GM19240 (cell line): Measurements from ENCODE around the gene FHOD3.
"Not testable (repeated sequence)": the region's sequence is repeated elsewhere in the genome, so short reads cannot be mapped to it uniquely, and the experiment has no call there.

ENCODE experiments used
- DNase-seq: peaks from one replicate; pipeline ENCODE4 v3.0.0; 2011; ENCODE audit warnings: low spot score; ENCODE audit not compliant: insufficient read length

FHOD3 gene

GRCh38 chr18:36814994-36815393 is 517.5 kb downstream of the FHOD3 start:
- DNase-seq, result no peak

GRCh38 chr18:36816096-36816495 is 518.6 kb downstream of the FHOD3 start:
- DNase-seq, result not testable (repeated sequence)

GRCh38 chr18:36817039-36817438 is 519.5 kb downstream of the FHOD3 start:
- DNase-seq, result no peak

GRCh38 chr18:36818652-36819051 is 521.1 kb downstream of the FHOD3 start:
- DNase-seq, result no peak

GRCh38 chr18:36819621-36820020 is 522.1 kb downstream of the FHOD3 start:
- no peak for DNase-seq

- no peak for DNase-seq
These were observed 524.2 kb downstream of the FHOD3 start for GRCh38 chr18:36821681-36822080.

- no peak for DNase-seq
These were observed 528.0 kb downstream of the FHOD3 start for GRCh38 chr18:36825526-36825925.

- no peak for DNase-seq
These were observed 529.0 kb downstream of the FHOD3 start for GRCh38 chr18:36826556-36826955.

- DNase-seq, result peak; percentile 3
These were observed 530.7 kb downstream of the FHOD3 start for GRCh38 chr18:36828157-36828629.

- peak; percentile 79 for DNase-seq
These were observed 531.3 kb downstream of the FHOD3 start, which contains the start of the genes KIAA1328 and TPGS2 for GRCh38 chr18:36828630-36829361. KIAA1328 (plus strand) TSS chr18:36829127; CDS start chr18:36829139, 12 bp downstream. TPGS2 (minus strand) TSS chr18:36829002; CDS start chr18:36828767, 235 bp downstream.
